ENCODE results near the gene GNA14.
"Not testable (repeated sequence)": the region's sequence is repeated elsewhere in the genome, so short reads cannot be mapped to it uniquely, and the experiment has no call there.

Gene GNA14

GRCh38 chr9:77587042-77587441 lies 61.1 kb downstream of the GNA14 start:
- DNase-seq = no peak

- no peak for DNase-seq
Measured at GRCh38 chr9:77586591-77586990, 61.5 kb downstream of the GNA14 start.

GRCh38 chr9:77585335-77585786 lies 62.8 kb downstream of the GNA14 start:
- no peak for DNase-seq

- not testable (repeated sequence) for DNase-seq
Measured at GRCh38 chr9:77584927-77585326, 63.2 kb downstream of the GNA14 start.

- no peak for DNase-seq
Measured at GRCh38 chr9:77582961-77583576, 65.1 kb downstream of the GNA14 start.

GRCh38 chr9:77582525-77582924 lies 65.6 kb downstream of the GNA14 start:
- DNase-seq = no peak

GRCh38 chr9:77575785-77576184 lies 72.3 kb downstream of the GNA14 start:
- no peak for DNase-seq

- no peak for DNase-seq
Measured at GRCh38 chr9:77569335-77569734, 78.8 kb downstream of the GNA14 start.

GRCh38 chr9:77563174-77563573 lies 84.9 kb downstream of the GNA14 start:
- no peak for DNase-seq

- DNase-seq = no peak
Measured at GRCh38 chr9:77562019-77562748, 85.9 kb downstream of the GNA14 start.

GRCh38 chr9:77561331-77562018 lies 86.6 kb downstream of the GNA14 start:
- DNase-seq = no peak

GRCh38 chr9:77556396-77556795 lies 91.7 kb downstream of the GNA14 start:
- DNase-seq = no peak

GRCh38 chr9:77554586-77555105 lies 93.5 kb downstream of the GNA14 start:
- DNase-seq = no peak

GRCh38 chr9:77547106-77547730 lies 100.9 kb downstream of the GNA14 start:
- no peak for DNase-seq

GRCh38 chr9:77546376-77546950 lies 101.7 kb downstream of the GNA14 start:
- DNase-seq = no peak

- no peak for DNase-seq
Measured at GRCh38 chr9:77544546-77544945, 103.6 kb downstream of the GNA14 start.

- DNase-seq = no peak
Measured at GRCh38 chr9:77543131-77543822, 104.8 kb downstream of the GNA14 start.

GRCh38 chr9:77541600-77541999 lies 106.5 kb downstream of the GNA14 start:
- no peak for DNase-seq

GRCh38 chr9:77541055-77541454 lies 107.1 kb downstream of the GNA14 start:
- no peak for DNase-seq

- DNase-seq = peak in 1 of 2 experiments; percentile 7
Measured at GRCh38 chr9:77534376-77535057, 113.6 kb downstream of the GNA14 start.

GRCh38 chr9:77533671-77534070 lies 114.5 kb downstream of the GNA14 start:
- no peak for DNase-seq

GRCh38 chr9:77532607-77533006 lies 115.5 kb downstream of the GNA14 start:
- DNase-seq = no peak
